GM21576 (cell line): ENCODE results near the gene MAB21L1.

Experiments
- ATAC-seq: cut with Tn5 transposase; IDR thresholded peaks from one replicate; pipeline ENCODE4 v1.9.1; 2021; ENCODE audit warnings: mild to moderate bottlenecking, moderate library complexity; ENCODE audit not compliant: unreplicated experiment

The MAB21L1 gene

GRCh38 chr13:35480346-35480745, 3.9 kb upstream of the MAB21L1 start:
- no peak for ATAC-seq

- no peak for ATAC-seq
Observed at GRCh38 chr13:35479706-35480105, 3.2 kb upstream of the MAB21L1 start.

GRCh38 chr13:35479038-35479492, 2.6 kb upstream of the MAB21L1 start:
- no peak for ATAC-seq

- ATAC-seq: no peak
Observed at GRCh38 chr13:35478271-35479037, 2.0 kb upstream of the MAB21L1 start.

- no peak for ATAC-seq
Observed at GRCh38 chr13:35477386-35477946, 977 bp upstream of the MAB21L1 start.

- no peak for ATAC-seq
Observed at GRCh38 chr13:35475212-35475959, 1.1 kb downstream of the MAB21L1 start.

- no peak for ATAC-seq
Observed at GRCh38 chr13:35474496-35475211, 1.8 kb downstream of the MAB21L1 start.

GRCh38 chr13:35473802-35474201, 2.7 kb downstream of the MAB21L1 start:
- ATAC-seq: no peak

GRCh38 chr13:35473206-35473775, 3.2 kb downstream of the MAB21L1 start:
- ATAC-seq: no peak

- ATAC-seq: no peak
Observed at GRCh38 chr13:35472323-35472881, 4.1 kb downstream of the MAB21L1 start.

GRCh38 chr13:35471706-35472322, 4.7 kb downstream of the MAB21L1 start:
- no peak for ATAC-seq

GRCh38 chr13:35470671-35471661, 5.5 kb downstream of the MAB21L1 start:
- no peak for ATAC-seq

GRCh38 chr13:35469806-35470525, 6.5 kb downstream of the MAB21L1 start:
- ATAC-seq: no peak

- no peak for ATAC-seq
Observed at GRCh38 chr13:35468195-35468594, 8.3 kb downstream of the MAB21L1 start.

GRCh38 chr13:35465371-35465770, 11.1 kb downstream of the MAB21L1 start:
- no peak for ATAC-seq

GRCh38 chr13:35460061-35460460, 16.4 kb downstream of the MAB21L1 start:
- no peak for ATAC-seq

- no peak for ATAC-seq
Observed at GRCh38 chr13:35457258-35457657, 19.2 kb downstream of the MAB21L1 start.

GRCh38 chr13:35455022-35455421, 21.5 kb downstream of the MAB21L1 start:
- ATAC-seq: no peak
